Effector CD4-positive, alpha-beta T cell (primary cell): ENCODE data around the gene MYLK.

Experiments used
- DNase-seq: peaks from one replicate; pipeline ENCODE4 v3.0.0-alpha.2; 2020

The MYLK gene

GRCh38 chr3:123790254-123791072 lies 93.7 kb downstream of the MYLK start:
- DNase-seq: no peak

- DNase-seq: no peak
These were observed 94.4 kb downstream of the MYLK start for GRCh38 chr3:123789760-123790159.

- no peak for DNase-seq
These were observed 95.0 kb downstream of the MYLK start for GRCh38 chr3:123789160-123789559.

DNA sequence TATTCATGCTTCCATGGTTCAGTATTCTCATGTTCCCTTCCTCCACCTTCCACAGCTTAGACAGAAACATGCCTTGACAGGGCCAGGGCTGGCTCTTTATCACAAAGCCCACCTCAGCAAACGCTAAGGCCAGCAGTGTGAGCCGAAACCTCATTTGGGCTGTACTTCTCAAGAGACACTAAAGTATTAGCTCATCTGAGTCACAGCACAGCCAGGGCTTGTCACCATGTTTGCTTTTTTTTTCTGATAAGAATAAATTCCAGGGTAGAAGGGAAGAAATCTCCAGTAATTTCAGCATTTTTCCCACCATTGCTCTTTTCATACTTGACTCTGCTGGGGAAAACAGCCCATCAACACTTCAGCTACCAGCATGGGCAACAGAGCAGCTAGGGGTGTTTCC lies 95.4 kb downstream of the MYLK start:
- DNase-seq: no peak

GRCh38 chr3:123787133-123787532 lies 97.0 kb downstream of the MYLK start:
- DNase-seq: no peak

DNA sequence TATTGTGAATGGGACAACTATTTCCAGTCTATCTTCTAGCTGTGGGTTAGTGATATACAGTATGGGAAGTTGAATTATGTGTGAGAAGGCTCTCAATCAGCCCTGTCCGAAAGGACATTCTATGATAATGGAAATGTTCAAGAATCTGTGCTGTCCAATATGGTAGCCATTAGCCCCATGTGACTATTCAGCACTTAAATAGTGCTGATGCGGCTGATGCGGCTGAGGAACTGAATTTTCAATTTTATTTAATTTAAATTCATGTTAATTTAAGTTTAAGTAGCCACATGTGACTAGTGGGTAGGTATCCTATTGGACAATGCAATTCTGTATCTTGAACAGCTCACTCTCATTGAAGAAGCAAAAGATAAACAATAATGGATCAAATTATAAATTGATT lies 98.5 kb downstream of the MYLK start:
- DNase-seq: no peak

GRCh38 chr3:123783811-123784210 lies 100.3 kb downstream of the MYLK start:
- DNase-seq: no peak

GRCh38 chr3:123783050-123783689 lies 101.0 kb downstream of the MYLK start:
- no peak for DNase-seq

GRCh38 chr3:123782488-123782887 lies 101.6 kb downstream of the MYLK start:
- no peak for DNase-seq

DNA sequence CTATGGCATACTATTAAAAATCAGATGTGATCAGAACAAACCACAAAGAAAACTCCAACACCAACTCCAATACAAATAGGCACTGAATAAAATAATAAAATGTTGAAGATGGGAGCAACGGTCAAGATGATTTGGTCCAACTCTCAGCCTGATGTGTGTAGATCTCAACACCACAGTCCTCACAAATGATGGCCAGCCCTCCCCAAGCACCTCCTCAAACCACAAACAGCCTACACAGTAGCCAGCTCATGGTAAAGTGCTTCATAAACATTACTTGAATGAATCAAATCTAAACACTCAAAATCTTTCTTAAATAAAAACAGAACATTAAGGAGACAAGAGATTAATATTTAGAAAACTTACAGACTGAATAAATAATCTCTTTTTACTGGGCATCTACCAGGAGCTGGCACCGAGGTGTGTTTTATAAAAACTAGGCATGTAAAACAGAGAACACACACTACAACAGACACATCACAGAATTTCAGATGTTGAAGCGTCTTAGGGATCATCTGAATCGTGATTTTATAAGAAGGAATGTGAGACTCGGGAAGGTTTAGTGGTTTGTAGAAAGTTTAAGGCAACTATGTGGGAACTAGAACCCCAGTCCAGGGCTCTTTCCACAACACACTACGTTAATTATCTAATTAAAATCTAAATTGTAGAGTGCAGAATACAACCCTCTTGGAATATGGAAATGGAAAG lies 102.4 kb downstream of the MYLK start:
- DNase-seq: no peak

- DNase-seq: no peak
These were observed 103.0 kb downstream of the MYLK start for GRCh38 chr3:123781138-123781537.

GRCh38 chr3:123780656-123781055 lies 103.5 kb downstream of the MYLK start:
- DNase-seq: no peak

DNA sequence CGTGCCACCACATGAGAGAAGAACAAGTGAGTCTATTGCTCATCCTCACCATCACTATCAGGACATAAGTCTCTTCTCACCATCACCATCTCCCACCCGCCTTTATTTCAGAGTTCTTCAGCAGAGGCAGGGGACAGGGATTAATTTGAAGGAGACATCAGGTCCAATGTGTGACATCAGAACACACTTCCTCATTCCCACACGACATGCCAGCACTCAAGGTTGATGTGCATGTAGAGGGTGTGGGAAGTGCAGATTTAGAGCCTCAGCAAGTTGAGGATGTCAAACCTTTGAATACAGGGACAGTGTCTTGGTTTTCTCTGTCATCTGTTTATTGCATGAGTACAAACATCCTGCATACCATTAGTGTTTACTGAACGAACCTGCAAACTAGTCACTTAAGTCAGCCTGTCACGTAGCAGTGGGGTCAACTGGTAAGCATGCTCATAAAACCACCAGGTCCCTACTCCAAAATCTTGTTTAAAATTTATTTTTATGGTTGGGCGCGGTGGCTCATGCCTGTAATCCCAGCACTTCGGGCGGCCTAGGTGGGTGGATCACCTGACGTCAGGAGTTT lies 104.4 kb downstream of the MYLK start:
- DNase-seq: no peak

DNA sequence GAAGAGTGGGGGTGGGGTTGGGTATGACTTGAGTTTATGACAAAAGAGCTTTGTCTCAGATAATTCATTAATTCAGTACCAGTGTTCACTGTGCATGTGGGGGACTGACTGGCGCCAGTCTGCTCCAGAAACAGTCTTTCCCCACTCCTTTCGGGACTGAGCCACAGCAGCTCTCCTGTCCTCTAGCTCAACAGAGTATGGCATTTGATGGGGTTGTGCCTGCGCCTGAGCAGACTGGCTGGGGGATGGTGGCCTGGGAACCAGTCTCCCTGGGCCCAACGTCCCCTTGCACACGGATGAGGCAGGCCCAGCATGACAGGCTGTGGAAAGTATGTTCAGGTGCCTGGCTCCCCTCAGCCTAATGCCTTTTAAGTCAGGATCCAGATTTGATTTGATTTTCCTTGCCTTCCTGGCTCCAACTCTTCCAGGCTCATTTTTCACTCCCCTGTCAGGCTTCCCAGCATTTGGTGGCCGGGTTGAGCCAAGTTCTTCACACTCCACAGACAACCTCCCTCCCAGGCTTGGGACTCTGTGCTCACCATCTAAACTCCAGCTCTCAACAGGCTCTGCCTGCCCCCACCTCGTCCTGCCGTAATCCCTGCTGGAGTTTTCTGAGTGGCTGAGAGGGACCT lies 105.0 kb downstream of the MYLK start:
- DNase-seq: no peak

- DNase-seq: no peak
These were observed 105.6 kb downstream of the MYLK start for GRCh38 chr3:123778525-123778924.

DNA sequence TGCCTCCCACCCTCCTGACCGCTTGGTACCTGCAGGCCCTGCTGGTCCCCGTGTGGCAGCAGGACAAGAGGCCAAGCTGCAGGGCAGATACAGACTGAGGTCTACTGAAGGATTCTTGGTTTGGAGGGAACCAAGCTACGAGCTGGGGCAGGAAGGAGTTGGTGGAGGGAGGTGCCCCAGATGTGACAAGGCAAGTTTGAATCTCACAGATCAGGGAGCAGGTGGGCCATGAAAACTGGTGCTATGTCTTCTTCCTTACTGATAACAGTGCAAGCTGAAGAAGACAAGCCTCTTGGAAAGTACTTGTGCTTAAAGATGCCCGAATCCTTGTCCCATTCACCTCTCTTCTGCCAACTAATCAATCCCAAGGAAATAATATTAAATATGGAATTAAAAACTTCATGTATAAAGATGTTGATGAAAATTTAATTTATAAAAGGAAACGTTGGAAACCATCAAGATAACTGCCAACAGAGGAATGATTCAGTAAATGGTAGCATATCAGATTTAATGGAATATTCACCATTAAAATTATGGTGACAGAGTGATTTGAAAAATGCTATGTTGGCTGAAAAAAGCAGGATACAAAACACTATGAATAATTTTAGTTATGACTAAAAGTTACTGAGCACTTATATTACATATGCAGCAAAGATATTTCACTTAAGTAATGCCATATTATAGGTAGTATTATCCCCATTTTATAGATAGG lies 107.9 kb downstream of the MYLK start:
- DNase-seq: no peak

DNA sequence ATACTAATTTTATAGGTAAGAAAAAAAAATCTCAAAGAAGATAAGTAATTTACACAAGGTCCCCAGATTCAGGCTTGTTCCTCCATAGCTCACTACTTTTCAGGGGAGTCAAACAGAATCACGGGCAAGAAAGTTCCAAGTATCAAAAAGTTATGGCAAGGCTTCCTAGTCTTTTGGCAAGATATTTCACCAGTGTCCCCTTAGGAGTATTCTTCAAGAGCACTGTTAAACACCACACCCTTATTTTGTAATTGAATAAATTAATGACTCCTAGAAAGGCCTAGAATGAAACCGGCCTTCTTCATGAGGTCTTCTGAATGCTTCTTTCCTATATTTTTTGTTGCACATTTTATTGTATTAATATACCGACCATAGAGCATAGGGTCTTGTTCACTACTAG lies 109.7 kb downstream of the MYLK start:
- no peak for DNase-seq

GRCh38 chr3:123773681-123774431 lies 110.3 kb downstream of the MYLK start:
- no peak for DNase-seq

DNA sequence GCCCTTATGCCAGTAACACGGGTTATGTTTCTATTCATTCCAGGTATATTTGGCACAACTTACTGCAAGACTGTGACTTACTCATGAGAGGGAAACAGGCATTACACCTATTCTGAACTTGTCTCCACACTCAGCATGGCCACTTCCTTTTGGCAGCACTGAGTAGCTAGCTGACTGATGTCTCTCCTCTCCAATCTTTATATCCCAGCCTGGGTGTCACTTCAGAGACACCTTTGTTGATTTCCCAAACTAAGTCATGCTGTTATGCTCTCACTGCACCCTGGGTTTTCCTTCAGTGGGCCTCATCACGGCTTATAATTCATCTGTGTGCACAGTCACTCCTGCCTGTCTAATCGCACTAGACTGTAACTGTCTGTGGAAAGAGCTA lies 114.8 kb downstream of the MYLK start:
- no peak for DNase-seq

- no peak for DNase-seq
These were observed 115.4 kb downstream of the MYLK start for GRCh38 chr3:123768480-123769355.
